Gastroesophageal sphincter (tissue), 4 donors: ENCODE measurements around the gene TRIP11. TPM values are rescaled to one million over a fixed set of nuclear protein-coding genes. Genes with fewer than 3 reads are reported as not detected.

Experiments
- ATAC-seq: fragments of 150-250 bp; one replicate; pipeline ENCODE4 v1.9.1; 2016; ENCODE audit warnings: mild to moderate bottlenecking, moderate library complexity
- H3K27ac ChIP-seq, 4 donors: fragments of 200-600 bp; sonication (generic) in 3 of 4; 1 replicate in 3 of 4; 2 replicates in 1 of 4; pipeline ENCODE4 v1.5.1; 2016 to 2019
- H3K27me3 ChIP-seq: fragments of 200-600 bp; sonication (generic); one replicate; pipeline ENCODE4 v1.5.1; 2019
- H3K36me3 ChIP-seq, 2 donors: fragments of 200-600 bp; sonication (generic); one replicate each; pipeline ENCODE4 v1.5.1; 2019; ENCODE audit warnings: control low read depth in 1 of 2
- H3K4me1 ChIP-seq, 3 donors: fragments of 200-600 bp; sonication (generic); 1 replicate in 2 of 3; 2 replicates in 1 of 3; pipeline ENCODE4 v1.5.1; 2016 to 2019; ENCODE audit warnings: control low read depth in 2 of 3
- H3K4me3 ChIP-seq, 2 donors: fragments of 200-600 bp; sonication (generic); one replicate each; pipeline ENCODE4 v1.5.1; 2019; ENCODE audit warnings: mild to moderate bottlenecking in 1 of 2, moderate library complexity in 1 of 2
- H3K9me3 ChIP-seq, 3 donors: fragments of 200-600 bp; sonication (generic); one replicate each; pipeline ENCODE4 v1.5.1; 2017 to 2019; ENCODE audit warnings: control low read depth in 2 of 3
- EP300 ChIP-seq: sonication (generic); formaldehyde crosslinking; IDR thresholded peaks from one replicate; pipeline ENCODE4 v1.6.1; 2017; ENCODE audit warnings: antibody characterized with exemption, mild to moderate bottlenecking
- POLR2A ChIP-seq, 2 donors: fragments of 450-650 bp; IDR thresholded peaks; one replicate each; pipeline ENCODE4 v1.6.1; 2017; ENCODE audit warnings: antibody characterized with exemption in 2 of 2, mild to moderate bottlenecking in 2 of 2, moderate library complexity in 1 of 2
- POLR2AphosphoS5 ChIP-seq: sonication (generic); formaldehyde crosslinking; IDR thresholded peaks from one replicate; pipeline ENCODE4 v1.6.1; 2017; ENCODE audit warnings: antibody characterized with exemption
- WGBS, 2 donors: methylation state at CpG; one replicate each; pipeline ENCODE4 v1.1.5; 2018; ENCODE audit warnings: low coverage in 1 of 2; 5-methylcytosine and 5-hydroxymethylcytosine counted together
- total RNA-seq, 4 donors: library from RNA; depleted of rRNA; stranded (reverse); fragments of >200 nt; gene quantifications; one replicate each; pipeline ENCODE4 v1.1.0, GENCODE V29; 2016
- TF ChIP-seq, protein P1 (sequence below), 4 experiments: fragments of 200-600 bp in 2 of 4; fragments of 450-650 bp in 2 of 4; sonication (generic) in 1 of 4; IDR thresholded peaks; one replicate each; pipeline ENCODE4 v1.5.1; 2017 to 2019; ENCODE audit warnings: antibody characterized with exemption in 4 of 4, mild to moderate bottlenecking in 2 of 4, moderate library complexity in 2 of 4

Gene TRIP11
- total RNA-seq, 4 donors from 2014 or later, result 39.3 to 51.6 (median 41.8) TPM

DNA sequence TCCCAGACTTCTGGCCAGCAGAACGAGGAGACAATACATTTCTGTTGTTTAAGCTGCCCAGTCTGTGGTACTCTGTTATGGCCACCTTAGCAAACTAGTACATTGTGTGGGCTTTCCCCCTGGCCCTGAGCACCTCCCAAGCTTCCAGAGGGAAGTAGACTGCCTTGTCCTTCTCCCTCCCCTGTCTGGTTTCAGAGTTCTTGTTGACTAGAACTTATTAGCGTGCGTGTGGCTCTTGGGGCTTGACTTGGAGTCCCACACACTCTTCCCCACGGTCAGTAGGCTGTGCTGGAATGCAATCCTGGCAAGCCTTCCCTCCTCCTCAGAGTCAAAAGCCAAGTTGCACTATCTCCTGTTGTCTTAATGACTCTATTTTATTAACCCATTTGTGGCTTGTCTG lies 120.0 kb downstream of the TRIP11 start:
- WGBS, 2 donors, result 28% methylated on average over 2 to 4 of the region's 4 CpGs
- TF ChIP-seq, protein P1, sequence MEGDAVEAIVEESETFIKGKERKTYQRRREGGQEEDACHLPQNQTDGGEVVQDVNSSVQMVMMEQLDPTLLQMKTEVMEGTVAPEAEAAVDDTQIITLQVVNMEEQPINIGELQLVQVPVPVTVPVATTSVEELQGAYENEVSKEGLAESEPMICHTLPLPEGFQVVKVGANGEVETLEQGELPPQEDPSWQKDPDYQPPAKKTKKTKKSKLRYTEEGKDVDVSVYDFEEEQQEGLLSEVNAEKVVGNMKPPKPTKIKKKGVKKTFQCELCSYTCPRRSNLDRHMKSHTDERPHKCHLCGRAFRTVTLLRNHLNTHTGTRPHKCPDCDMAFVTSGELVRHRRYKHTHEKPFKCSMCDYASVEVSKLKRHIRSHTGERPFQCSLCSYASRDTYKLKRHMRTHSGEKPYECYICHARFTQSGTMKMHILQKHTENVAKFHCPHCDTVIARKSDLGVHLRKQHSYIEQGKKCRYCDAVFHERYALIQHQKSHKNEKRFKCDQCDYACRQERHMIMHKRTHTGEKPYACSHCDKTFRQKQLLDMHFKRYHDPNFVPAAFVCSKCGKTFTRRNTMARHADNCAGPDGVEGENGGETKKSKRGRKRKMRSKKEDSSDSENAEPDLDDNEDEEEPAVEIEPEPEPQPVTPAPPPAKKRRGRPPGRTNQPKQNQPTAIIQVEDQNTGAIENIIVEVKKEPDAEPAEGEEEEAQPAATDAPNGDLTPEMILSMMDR (IDR thresholded peaks at IDR 0.05), result no peak
- TF ChIP-seq EP300 (no peak), POLR2AphosphoS5 (no peak), POLR2A (IDR thresholded peaks at IDR 0.05) (no peak)
- H3K4me1 ChIP-seq, result peaks cover 0 to 30% (median 6%) of the 10 kb centered on the region in 3 donors
- H3K36me3 ChIP-seq, result no peaks in the 10 kb centered on the region
- H3K27me3 ChIP-seq, result no peaks in the 10 kb centered on the region
- no peaks in the 10 kb centered on the region for H3K9me3 ChIP-seq
- peak; percentile 67 for ATAC-seq
- H3K27ac ChIP-seq, result peak overlapping the region in 3 of 4 donors; percentile 53 to 73 (median 59)
- H3K4me3 ChIP-seq, result no peak overlapping the region

DNA sequence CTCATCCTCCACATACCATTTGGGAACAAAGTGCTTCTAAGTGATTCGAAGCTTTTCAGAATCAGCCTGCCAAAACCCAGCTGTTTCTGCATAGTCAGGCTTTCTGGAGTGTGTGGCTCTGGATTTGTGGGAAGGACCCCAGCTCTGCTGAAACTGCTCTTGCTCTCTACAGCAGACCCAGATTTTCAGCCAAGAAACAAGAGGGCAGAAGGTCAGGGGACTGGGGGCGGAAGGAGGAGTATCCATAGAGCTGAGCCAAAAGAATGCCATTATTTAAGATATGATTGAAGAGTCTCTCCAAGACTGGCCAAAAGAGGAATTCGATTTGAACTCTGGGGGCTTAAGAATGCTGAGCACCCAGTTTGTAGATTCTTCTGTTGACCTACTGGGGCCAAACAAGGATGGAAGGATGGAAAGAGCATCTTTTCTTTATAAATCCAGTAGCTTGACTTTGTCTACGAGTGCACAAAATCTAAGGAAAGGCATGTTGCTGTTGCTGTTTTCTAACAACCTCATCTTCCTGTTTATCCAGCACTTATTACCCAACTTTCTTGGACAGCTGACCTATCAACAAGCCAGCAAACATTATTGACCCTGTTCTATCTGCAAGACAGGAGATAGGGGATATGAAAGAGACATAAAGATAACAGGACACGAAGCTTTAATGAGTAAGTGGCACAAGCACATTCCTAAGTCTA lies 121.5 kb downstream of the TRIP11 start:
- Histone ChIP-seq H3K4me3 (no peak overlapping the region), H3K27ac (peak overlapping the region in 3 of 4 donors; percentile 53 to 64 (median 59)), H3K9me3 (no peaks in the 10 kb centered on the region), H3K36me3 (no peaks in the 10 kb centered on the region), H3K27me3 (no peaks in the 10 kb centered on the region), H3K4me1 (peaks cover 0 to 30% (median 6%) of the 10 kb centered on the region in 3 donors)
- ATAC-seq, result peak; percentile 72
- TF ChIP-seq POLR2A (IDR thresholded peaks at IDR 0.05) (no peak), EP300 (no peak), POLR2AphosphoS5 (no peak)
- TF ChIP-seq, protein P1 (IDR thresholded peaks at IDR 0.05), result no peak
- WGBS, 2 donors, result 50 to 60% methylated on average over 3 to 5 of the region's 5 CpGs

Other genes starting within 250 kb of the TRIP11 start
- 10 to 100 TPM; 19.9 to 38.6 (median 29.2) TPM for gene TC2N, start 172.5 kb downstream of the TRIP11 start, total RNA-seq
- 100 to 1,000 TPM in 2 of 4 donors, 10 to 100 TPM in 2; 77.7 to 186 (median 127) TPM for gene FBLN5, start 92.4 kb downstream of the TRIP11 start, total RNA-seq
- 10 to 100 TPM; 43.1 to 63.0 (median 54.1) TPM for gene ATXN3, start 66.5 kb upstream of the TRIP11 start, total RNA-seq
- 100 to 1,000 TPM; 258 to 481 (median 412) TPM for gene NDUFB1, start 81.6 kb upstream of the TRIP11 start, total RNA-seq
- gene CPSF2, start 81.9 kb upstream of the TRIP11 start, total RNA-seq, result 10 to 100 TPM; 32.8 to 62.4 (median 39.3) TPM